IPS-18a (cell line): Measurements from ENCODE around the gene DTX1.
A peak's percentile ranks its signal among the peaks of the same experiment; 100 is the strongest.

Source experiments
- H3K27ac ChIP-seq: one replicate; pipeline ENCODE4 v1.5.1; 2013; ENCODE audit warnings: low read length
- H3K27me3 ChIP-seq: one replicate; pipeline ENCODE4 v1.6.1; 2013; ENCODE audit warnings: mild to moderate bottlenecking, low read length; ENCODE audit not compliant: control insufficient read depth, insufficient read depth
- H3K36me3 ChIP-seq: one replicate; pipeline ENCODE4 v1.6.1; 2013; ENCODE audit warnings: low read depth, low read length; ENCODE audit not compliant: control insufficient read depth
- H3K4me1 ChIP-seq: one replicate; pipeline ENCODE4 v1.6.1; 2013; ENCODE audit warnings: low read depth, low read length; ENCODE audit not compliant: control insufficient read depth
- H3K4me3 ChIP-seq: one replicate; pipeline ENCODE4 v1.5.1; 2013; ENCODE audit warnings: low read length
- H3K9ac ChIP-seq: one replicate; pipeline ENCODE4 v1.6.1; 2013; ENCODE audit warnings: mild to moderate bottlenecking, low read length, moderate library complexity
- H3K9me3 ChIP-seq: one replicate; pipeline ENCODE4 v1.6.1; 2013; ENCODE audit warnings: low read depth, low read length; ENCODE audit not compliant: control insufficient read depth

DTX1 gene

GRCh38 chr12:113130457-113131135 lies 74.1 kb downstream of the DTX1 start:
- H3K4me3 ChIP-seq, result no peak overlapping the region
- H3K27me3 ChIP-seq, result peaks cover 15% of the 10 kb centered on the region

DNA sequence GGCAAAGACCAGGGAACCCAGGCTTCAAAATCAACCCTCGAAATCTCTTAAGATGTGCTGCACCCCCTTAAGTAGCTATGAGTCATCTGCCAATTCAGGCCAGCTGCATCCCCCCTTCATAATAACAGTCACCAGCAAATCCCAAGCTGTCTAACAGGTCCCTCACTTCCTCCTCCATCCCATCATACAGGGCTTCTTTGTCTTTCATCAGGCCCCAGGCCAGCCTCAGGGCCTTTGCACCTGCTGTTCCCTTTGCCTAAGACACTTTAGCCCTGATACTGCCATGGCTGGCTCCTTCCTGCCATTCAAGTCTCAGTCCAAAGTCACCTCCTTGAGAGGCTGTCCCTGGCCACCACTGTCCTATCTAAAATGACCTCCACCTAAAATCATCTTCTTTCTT lies 75.0 kb downstream of the DTX1 start:
- H3K27ac ChIP-seq, result no peak overlapping the region
- H3K9ac ChIP-seq, result no peak overlapping the region
- H3K27me3 ChIP-seq, result peaks cover 20% of the 10 kb centered on the region
- no peaks in the 10 kb centered on the region for H3K9me3 ChIP-seq
- no peak overlapping the region for H3K4me3 ChIP-seq
- peaks cover 6% of the 10 kb centered on the region for H3K4me1 ChIP-seq
- no peaks in the 10 kb centered on the region for H3K36me3 ChIP-seq

More at GRCh38 chr12:113130457-113131135, 74.1 kb downstream of the DTX1 start:
- H3K9ac ChIP-seq, result no peak overlapping the region
- no peaks in the 10 kb centered on the region for H3K36me3 ChIP-seq
- H3K27ac ChIP-seq, result no peak overlapping the region
- no peaks in the 10 kb centered on the region for H3K4me1 ChIP-seq
- H3K9me3 ChIP-seq, result no peaks in the 10 kb centered on the region

DNA sequence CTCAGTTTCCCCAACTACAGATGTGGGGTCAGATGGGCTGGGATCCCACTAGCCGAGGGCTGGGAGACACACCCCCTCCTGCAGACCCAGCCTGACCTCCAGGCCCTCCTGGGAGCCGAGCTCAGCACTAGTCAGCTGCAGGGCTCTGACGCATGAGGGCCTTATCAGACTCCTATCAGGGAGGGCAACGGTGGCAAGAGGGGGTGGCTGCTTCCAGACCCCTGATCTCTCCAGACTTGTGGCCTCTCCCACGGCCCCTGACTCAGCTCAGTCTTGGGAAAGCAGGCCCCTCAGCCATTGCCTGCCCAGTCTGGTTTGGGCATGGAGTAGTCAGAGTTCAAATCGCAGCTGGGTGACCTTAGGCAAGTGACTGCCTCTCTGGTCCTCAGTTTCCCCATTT lies 76.5 kb downstream of the DTX1 start:
- H3K27ac ChIP-seq, result no peak overlapping the region
- no peaks in the 10 kb centered on the region for H3K9me3 ChIP-seq
- peaks cover 6% of the 10 kb centered on the region for H3K4me1 ChIP-seq
- no peak overlapping the region for H3K9ac ChIP-seq
- H3K27me3 ChIP-seq, result peaks cover 24% of the 10 kb centered on the region
- no peak overlapping the region for H3K4me3 ChIP-seq
- no peaks in the 10 kb centered on the region for H3K36me3 ChIP-seq

DNA sequence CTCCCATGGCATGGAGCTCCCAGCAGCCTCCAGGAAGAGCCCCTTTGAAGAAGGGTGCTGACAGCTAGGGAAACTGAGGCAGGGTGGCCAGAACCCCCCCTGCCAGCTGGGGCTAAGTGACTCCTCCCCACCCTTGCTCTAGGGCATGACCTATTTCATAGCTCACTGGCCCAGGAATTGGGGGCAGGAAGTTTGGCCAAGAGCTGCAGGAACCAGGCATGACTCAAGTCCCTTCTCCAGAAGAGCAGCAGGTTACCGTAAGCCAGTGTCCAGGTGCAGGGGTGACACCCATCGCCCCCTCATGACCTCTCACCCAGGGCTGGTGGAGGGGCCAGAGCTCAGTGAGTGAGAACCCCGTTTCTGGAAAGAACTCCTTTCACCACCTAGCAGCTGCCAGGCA lies 77.1 kb downstream of the DTX1 start:
- peaks cover 24% of the 10 kb centered on the region for H3K27me3 ChIP-seq
- H3K36me3 ChIP-seq, result no peaks in the 10 kb centered on the region
- H3K4me3 ChIP-seq, result no peak overlapping the region
- no peaks in the 10 kb centered on the region for H3K9me3 ChIP-seq
- H3K27ac ChIP-seq, result no peak overlapping the region
- H3K4me1 ChIP-seq, result peaks cover 6% of the 10 kb centered on the region
- no peak overlapping the region for H3K9ac ChIP-seq

- H3K27ac ChIP-seq, result no peak overlapping the region
- H3K4me3 ChIP-seq, result no peak overlapping the region
- H3K4me1 ChIP-seq, result peaks cover 6% of the 10 kb centered on the region
- peaks cover 24% of the 10 kb centered on the region for H3K27me3 ChIP-seq
- H3K9ac ChIP-seq, result no peak overlapping the region
- no peaks in the 10 kb centered on the region for H3K36me3 ChIP-seq
- no peaks in the 10 kb centered on the region for H3K9me3 ChIP-seq
Measured at GRCh38 chr12:113134071-113134470, 77.5 kb downstream of the DTX1 start.

DNA sequence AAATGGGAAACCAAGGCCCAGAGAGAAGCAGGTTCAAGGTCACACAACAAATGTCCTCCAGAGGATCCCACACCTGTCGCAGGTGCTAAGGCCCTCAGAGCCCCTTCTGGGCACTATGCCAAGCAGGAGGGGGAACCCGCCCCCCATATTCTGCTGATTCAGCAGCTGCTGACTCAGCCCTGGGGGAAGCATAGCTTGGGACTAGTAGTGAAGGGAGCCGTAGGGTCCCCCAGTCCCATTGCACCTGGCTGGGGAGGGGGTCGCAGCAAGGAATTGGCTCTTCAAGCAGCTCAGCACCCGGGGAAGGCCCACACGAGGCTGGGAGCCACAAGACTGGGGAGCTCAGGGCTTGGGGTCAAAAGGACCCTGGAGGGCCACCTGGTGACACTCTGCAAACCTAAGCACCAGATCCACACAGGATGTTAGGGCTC lies 78.0 kb downstream of the DTX1 start:
- no peaks in the 10 kb centered on the region for H3K9me3 ChIP-seq
- no peak overlapping the region for H3K27ac ChIP-seq
- peak overlapping the region; percentile 62 for H3K4me3 ChIP-seq
- H3K36me3 ChIP-seq, result no peaks in the 10 kb centered on the region
- H3K4me1 ChIP-seq, result peaks cover 6% of the 10 kb centered on the region
- H3K9ac ChIP-seq, result no peak overlapping the region
- peaks cover 24% of the 10 kb centered on the region for H3K27me3 ChIP-seq

- H3K27ac ChIP-seq, result no peak within 1 kb of the TSS
- H3K9ac ChIP-seq, result peak within 1 kb of the TSS; percentile 20
- no peaks in the 10 kb centered on the region for H3K36me3 ChIP-seq
- H3K4me3 ChIP-seq, result peak within 1 kb of the TSS; percentile 62
- peaks cover 24% of the 10 kb centered on the region for H3K27me3 ChIP-seq
- peaks cover 6% of the 10 kb centered on the region for H3K4me1 ChIP-seq
- no peaks in the 10 kb centered on the region for H3K9me3 ChIP-seq
Measured at GRCh38 chr12:113135178-113136127, 78.9 kb downstream of the DTX1 start, which contains the start of gene RASAL1. Gene RASAL1 (minus strand): TSS chr12:113135761. CDS start chr12:113135462, 299 bp downstream.

DNA sequence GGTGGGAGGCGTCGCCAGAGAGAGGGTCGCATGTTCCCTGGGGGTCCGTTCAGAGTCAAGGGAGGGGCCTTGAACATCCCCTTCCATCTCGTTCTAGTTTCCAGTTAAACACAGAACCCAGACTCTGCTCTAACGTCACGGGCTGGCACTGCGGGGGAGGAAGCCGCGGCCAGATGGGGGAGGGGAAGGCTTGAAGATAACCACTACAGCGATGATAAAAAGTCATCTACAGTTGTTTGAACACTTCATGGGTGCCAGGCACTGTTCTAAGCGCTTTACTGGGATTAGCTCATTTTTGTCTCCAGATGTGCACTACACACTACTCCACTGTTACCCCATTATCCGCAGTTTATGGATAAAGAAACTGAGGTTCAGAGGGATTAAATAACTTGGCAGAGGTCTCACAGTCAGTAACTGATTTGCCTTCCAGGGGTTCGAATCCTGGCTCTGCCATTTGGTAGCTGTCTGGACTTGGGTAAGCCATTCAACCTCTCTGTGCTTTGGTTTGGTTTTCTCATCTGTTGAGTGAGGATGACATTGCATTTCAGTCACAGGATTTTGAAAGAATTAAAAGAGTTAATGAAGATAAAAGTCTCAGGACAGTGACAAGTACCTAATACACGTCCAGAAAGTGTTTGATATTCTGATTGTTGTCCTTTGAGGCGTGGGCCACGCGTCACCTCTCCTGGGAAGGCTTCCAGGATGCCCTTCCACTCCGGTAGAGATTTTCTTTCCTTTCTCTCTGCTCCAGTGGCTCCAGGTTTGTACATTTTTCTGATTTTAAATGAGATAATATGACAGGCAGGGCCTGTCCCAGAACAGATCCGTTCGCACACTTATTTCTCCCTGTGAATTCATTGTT lies 79.8 kb downstream of the DTX1 start:
- Histone ChIP-seq H3K9me3 (no peaks in the 10 kb centered on the region), H3K36me3 (no peaks in the 10 kb centered on the region), H3K4me1 (peaks cover 6% of the 10 kb centered on the region), H3K27ac (no peak overlapping the region), H3K27me3 (peaks cover 24% of the 10 kb centered on the region), H3K9ac (no peak overlapping the region), H3K4me3 (peak overlapping the region; percentile 55)

GRCh38 chr12:113136990-113137511 lies 80.5 kb downstream of the DTX1 start:
- H3K4me1 ChIP-seq, result peaks cover 6% of the 10 kb centered on the region
- H3K4me3 ChIP-seq, result no peak overlapping the region
- no peak overlapping the region for H3K9ac ChIP-seq
- no peaks in the 10 kb centered on the region for H3K9me3 ChIP-seq
- H3K27ac ChIP-seq, result no peak overlapping the region
- H3K27me3 ChIP-seq, result peaks cover 24% of the 10 kb centered on the region
- H3K36me3 ChIP-seq, result no peaks in the 10 kb centered on the region

DNA sequence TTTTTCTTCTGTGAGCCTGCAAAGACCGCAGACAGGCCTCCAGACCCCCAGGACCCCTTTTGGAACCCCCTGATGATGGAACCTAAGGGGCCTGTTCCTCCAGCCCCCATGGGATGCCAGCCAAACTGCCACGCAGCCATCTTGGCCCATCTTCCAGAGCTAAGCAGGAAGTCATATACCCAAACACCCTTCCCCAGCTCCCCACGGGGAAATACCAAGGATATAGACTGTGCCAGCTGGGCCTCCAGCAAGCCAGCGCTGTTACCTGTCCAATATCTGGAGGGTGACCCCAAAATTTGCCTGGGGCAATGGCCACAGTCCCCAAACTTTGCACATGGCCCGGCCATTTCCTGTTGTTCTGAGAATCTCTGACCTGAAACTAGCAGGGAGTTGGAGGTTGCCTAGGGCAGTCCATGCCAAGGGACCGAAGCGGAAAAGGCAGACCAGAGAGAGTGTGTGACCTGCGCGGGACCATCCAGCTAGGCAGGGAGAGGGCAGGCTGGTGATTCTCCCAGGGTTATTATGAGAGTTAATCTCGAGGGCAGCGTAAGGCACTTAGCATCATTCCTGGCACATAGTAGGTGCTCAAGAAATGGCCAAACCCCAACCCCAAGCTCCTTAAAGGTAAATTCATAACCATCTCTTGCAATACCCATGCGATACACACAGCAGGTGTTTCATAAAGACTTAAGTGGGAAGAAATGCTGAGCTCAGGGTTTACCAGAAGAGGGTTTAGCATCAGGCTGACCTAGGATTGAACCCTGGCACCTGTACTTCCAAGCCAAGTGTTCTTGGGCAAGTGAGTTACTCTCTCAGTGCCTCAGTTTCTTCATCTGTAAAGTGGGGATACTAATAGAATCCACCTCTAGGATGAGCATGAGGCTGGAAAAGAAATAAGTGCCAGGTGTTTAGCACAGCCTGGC lies 81.6 kb downstream of the DTX1 start:
- H3K36me3 ChIP-seq, result no peaks in the 10 kb centered on the region
- H3K9me3 ChIP-seq, result no peaks in the 10 kb centered on the region
- H3K27me3 ChIP-seq, result peaks cover 24% of the 10 kb centered on the region
- H3K4me3 ChIP-seq, result no peak overlapping the region
- H3K9ac ChIP-seq, result no peak overlapping the region
- H3K4me1 ChIP-seq, result peaks cover 6% of the 10 kb centered on the region
- no peak overlapping the region for H3K27ac ChIP-seq
